ENCODE data around the gene TOMM7. TPM values are rescaled to one million over a fixed set of nuclear protein-coding genes. Genes with fewer than 3 reads are reported as not detected.

The TOMM7 gene
- total and polyA plus RNA-seq, 10 of the 15 experiments (the other 5 are each of a cell fraction or from before 2014, with no cell fraction given): 151 to 1,497 (median 322) TPM

GRCh38 chr7:22854158-22855048 is 31.8 kb upstream of the TOMM7 start (continued):
- TF ChIP-seq FOXK2 (IDR thresholded peaks at IDR 0.05): no peak

GRCh38 chr7:22853674-22854157 is 31.1 kb upstream of the TOMM7 start:
- intact Hi-C loops (cut with micrococcal nuclease; ENCODE audit: unreplicated experiment): loop anchor here (1.0 to 10.0 kb wide), 5 partner anchors 33 to 331 kb away; partner anchors contain the start of gene NUP42
- Histone ChIP-seq H3K4me3 (peak overlapping the region; percentile 54; the same call in 1 of the 2 replicates), H3K36me3 (ENCODE audit: control insufficient read depth in 2 of 2, insufficient read depth in 2 of 2, low read length in 1 of 2) (peaks cover 0 to 5% of the 10 kb centered on the region in 2 experiments; a peak in 1 of 4 replicates), H3K4me2 (ENCODE audit: control insufficient read depth, insufficient read depth) (peak overlapping the region; percentile 48), H3K4me1 (ENCODE audit: control insufficient read depth, insufficient read depth, low read length) (peaks cover 10% of the 10 kb centered on the region), H4K20me1 (ENCODE audit: control insufficient read depth, insufficient read depth) (no peaks in the 10 kb centered on the region), H3K27ac (ENCODE audit: control insufficient read depth, insufficient read depth) (no peak overlapping the region), H2AFZ (ENCODE audit: control insufficient read depth, low read depth, low read length) (peak overlapping the region; percentile 92), H3K9ac (ENCODE audit: control insufficient read depth, insufficient read depth, low read length) (no peak overlapping the region; the same call in 1 of the 2 replicates), H3K27me3 (replicated peaks in 1 of 2; ENCODE audit: control insufficient read depth in 2 of 2, insufficient read depth in 2 of 2, low read length in 1 of 2) (no peaks in the 10 kb centered on the region), H3K79me2 (ENCODE audit: control insufficient read depth, insufficient read depth, low read length) (peaks cover 35% of the 10 kb centered on the region), H3K9me3 (replicated peaks; ENCODE audit: control insufficient read depth, insufficient read depth, low read length) (no peaks in the 10 kb centered on the region)
- FAIRE-seq: no peak
- in situ Hi-C loops (cut with MboI): no loop called here
- 12% methylated on average over 12 of the region's 28 CpGs for WGBS (ENCODE audit: insufficient coverage, insufficient replicate concordance, low lambda C conversion rate, missing lambda C conversion rate)
- ChIA-PET CTCF (interaction anchor here (0.6 to 4.8 kb wide), 6 partner anchors 16 to 201 kb away, joined by 3 to 40 read pairs (median 4); no protein-coding TSS in a partner anchor), POLR2A (interaction anchor here (0.6 kb wide), 1 partner anchor 205 kb away, joined by 3 read pairs; no protein-coding TSS in a partner anchor), SMC1A (ENCODE audit: uncharacterized antibody, unreplicated experiment) (interaction anchor here (1.0 to 1.4 kb wide), 3 partner anchors 32 to 202 kb away, joined by 3 to 5 read pairs (median 3); no protein-coding TSS in a partner anchor), RAD21 (ENCODE audit: unreplicated experiment) (interaction anchor here (0.6 to 5.7 kb wide), 3 partner anchors 32 to 216 kb away, joined by 3 to 46 read pairs (median 4); no protein-coding TSS in a partner anchor)
- peak; percentile 40 for ATAC-seq
- BruUV-seq (replicated peaks): no TSS peak
- no peak for DNase-seq (ENCODE audit: low read depth, low spot score)
- TF ChIP-seq NR2F1 (conservative IDR thresholded peaks at IDR 0.05) (no peak), HSF1 (IDR thresholded peaks at IDR 0.05; ENCODE audit: low read depth, low read length) (no peak), ZNF24 (IDR thresholded peaks at IDR 0.05) (no peak), USF1 (IDR thresholded peaks at IDR 0.05; ENCODE audit: borderline replicate concordance, extremely low read length, insufficient read depth, low read depth, low read length) (no peak), IKZF2 (IDR thresholded peaks at IDR 0.05) (no peak), SMC3 (IDR thresholded peaks at IDR 0.05; ENCODE audit: borderline replicate concordance, low read length) (0 out of 2 replicates have a peak, but pooled peaks have one; percentile 26), E4F1 (IDR thresholded peaks at IDR 0.05; ENCODE audit: borderline replicate concordance, partially characterized antibody) (no peak), PAX8 (IDR thresholded peaks at IDR 0.05) (no peak), RBBP5 (conservative IDR thresholded peaks at IDR 0.05) (no peak), KAT2A (conservative IDR thresholded peaks at IDR 0.05; ENCODE audit: control insufficient read depth, low read depth, low read length) (no peak), RELB (IDR thresholded peaks at IDR 0.05; ENCODE audit: low read depth) (no peak), NFXL1 (IDR thresholded peaks at IDR 0.05; ENCODE audit: borderline replicate concordance) (no peak)
